GM23338 (cell line): ENCODE measurements around the gene PAK4. TPM values are rescaled to one million over a fixed set of nuclear protein-coding genes. Genes with fewer than 3 reads are reported as not detected.

Source experiments
- ATAC-seq: fragments of 200-7000 bp; cut with Tn5 transposase; 3 replicates; pipeline ENCODE4 v1.9.1; 2020
- DNase-seq: peaks from one replicate; pipeline ENCODE4 v3.0.0-alpha.2; 2015; ENCODE audit warnings: low spot score
- H2AFZ ChIP-seq: fragments of 200-600 bp; sonication (generic); 2 replicates; pipeline ENCODE4 v1.8.0; 2016; ENCODE audit warnings: antibody characterized with exemption, mild to moderate bottlenecking, moderate library complexity
- H3F3A ChIP-seq: fragments of 200-600 bp; sonication (generic); replicated peaks from 2 replicates; pipeline ENCODE4 v1.8.0; 2017; ENCODE audit warnings: antibody characterized with exemption, mixed run types, low read depth
- H3K27ac ChIP-seq: fragments of 200-600 bp; sonication (generic); 2 replicates; pipeline ENCODE4 v1.6.1; 2016; ENCODE audit warnings: low read depth
- H3K27me3 ChIP-seq: fragments of 200-600 bp; sonication (generic); 2 replicates; pipeline ENCODE4 v1.8.0; 2016; ENCODE audit warnings: mild to moderate bottlenecking, mixed run types, moderate library complexity; ENCODE audit not compliant: insufficient read depth
- H3K36me3 ChIP-seq: fragments of 200-600 bp; sonication (generic); 2 replicates; pipeline ENCODE4 v1.8.0; 2016; ENCODE audit warnings: mild to moderate bottlenecking; ENCODE audit not compliant: insufficient read depth
- H3K4me1 ChIP-seq: fragments of 200-600 bp; sonication (generic); 2 replicates; pipeline ENCODE4 v1.8.0; 2016; ENCODE audit warnings: mild to moderate bottlenecking, moderate library complexity; ENCODE audit not compliant: insufficient read depth
- H3K4me2 ChIP-seq: fragments of 200-600 bp; sonication (generic); 2 replicates; pipeline ENCODE4 v1.7.1; 2017; ENCODE audit warnings: mixed run types
- H3K4me3 ChIP-seq: fragments of 200-600 bp; sonication (generic); 2 replicates; pipeline ENCODE4 v1.6.1; 2016; ENCODE audit warnings: mixed run types
- H3K79me2 ChIP-seq: fragments of 200-600 bp; sonication (generic); replicated peaks from 2 replicates; pipeline ENCODE4 v1.8.0; 2017; ENCODE audit warnings: mild to moderate bottlenecking; ENCODE audit not compliant: insufficient read depth
- H3K9me2 ChIP-seq: fragments of 200-600 bp; sonication (generic); 2 replicates; pipeline ENCODE4 v1.8.0; 2017; ENCODE audit not compliant: insufficient read depth
- H4K20me1 ChIP-seq: fragments of 200-600 bp; sonication (generic); replicated peaks from 2 replicates; pipeline ENCODE4 v1.8.0; 2017; ENCODE audit warnings: mild to moderate bottlenecking; ENCODE audit not compliant: insufficient read depth
- H3K27ac Mint-ChIP-seq: 2 replicates; pipeline ENCODE4 v1.8.0; 2020; ENCODE audit warnings: inconsistent platforms, mild to moderate bottlenecking, moderate library complexity, mixed read lengths
- H3K27me3 Mint-ChIP-seq: 3 replicates; pipeline ENCODE4 v1.8.0; 2022; ENCODE audit warnings: low read depth, mild to moderate bottlenecking, moderate library complexity, mixed read lengths, inconsistent platforms; ENCODE audit not compliant: insufficient read depth, poor library complexity
- H3K36me3 Mint-ChIP-seq: 3 replicates; pipeline ENCODE4 v1.8.0; 2021; ENCODE audit warnings: low read depth, mild to moderate bottlenecking, inconsistent platforms, moderate library complexity, mixed read lengths
- H3K4me1 Mint-ChIP-seq: 3 replicates; pipeline ENCODE4 v1.8.0; 2020; ENCODE audit warnings: mild to moderate bottlenecking, inconsistent platforms, mixed read lengths
- H3K4me3 Mint-ChIP-seq: 3 replicates; pipeline ENCODE4 v1.8.0; 2021; ENCODE audit warnings: moderate library complexity, mild to moderate bottlenecking, inconsistent platforms, mixed read lengths
- H3K9me3 Mint-ChIP-seq: 3 replicates; pipeline ENCODE4 v1.8.0; 2020; ENCODE audit warnings: moderate library complexity, mild to moderate bottlenecking, inconsistent platforms, mixed read lengths
- CREB1 ChIP-seq: fragments of 250-450 bp; sonication (Bioruptor Pico); IDR thresholded peaks from 2 replicates; pipeline ENCODE4 v1.5.0; 2020; ENCODE audit warnings: low read depth, mild to moderate bottlenecking, moderate library complexity
- CTCF ChIP-seq, 2 experiments: fragments of 200-600 bp in 1 of 2; sonication (generic) in 1 of 2; conservative IDR thresholded peaks; 2 replicates each; pipeline versions ENCODE4 v1.5.1 to v1.6.1; 2016 to 2017; ENCODE audit warnings: antibody characterized with exemption in 2 of 2, low read depth in 2 of 2, mild to moderate bottlenecking in 2 of 2, moderate library complexity in 1 of 2
- EZH2 ChIP-seq: fragments of 200-600 bp; sonication (generic); IDR thresholded peaks from one replicate; pipeline ENCODE4 v1.8.0; 2017; ENCODE audit warnings: antibody characterized with exemption, mild to moderate bottlenecking, low read depth; ENCODE audit not compliant: unreplicated experiment
- NANOG ChIP-seq: IDR thresholded peaks from 2 replicates; pipeline ENCODE4 v1.6.1; 2016; ENCODE audit warnings: antibody characterized with exemption, borderline replicate concordance
- POLR2AphosphoS5 ChIP-seq: IDR thresholded peaks from 2 replicates; pipeline ENCODE4 v1.6.1; 2016; ENCODE audit warnings: antibody characterized with exemption, low read depth
- ZNF331 ChIP-seq: fragments of 250-450 bp; sonication (Bioruptor Pico); IDR thresholded peaks from 2 replicates; pipeline ENCODE4 v1.5.0; 2020; ENCODE audit warnings: low read depth, mild to moderate bottlenecking, moderate library complexity
- ZNF462 ChIP-seq: fragments of 250-450 bp; sonication (Bioruptor Pico); IDR thresholded peaks from 2 replicates; pipeline ENCODE4 v1.5.0; 2020; ENCODE audit warnings: mild to moderate bottlenecking, moderate library complexity
- polyA plus RNA-seq: library from polyadenylated mRNA; unstranded; fragments of >200 nt; fragmentation: Nextera tagmentation; extraction: Ambion mirVana; gene quantifications from 2 replicates; pipeline ENCODE4 v1.2.1, GENCODE V29; 2016
- total RNA-seq: library from RNA; depleted of rRNA; stranded (reverse); fragments of >200 nt; shearing (Covaris generic); gene quantifications from 2 replicates; pipeline ENCODE4 v1.2.3, GENCODE V29; 2014

The PAK4 gene
- total and polyA plus RNA-seq, 2 experiments from 2014 or later, result 28.7 to 35.4 TPM

DNA sequence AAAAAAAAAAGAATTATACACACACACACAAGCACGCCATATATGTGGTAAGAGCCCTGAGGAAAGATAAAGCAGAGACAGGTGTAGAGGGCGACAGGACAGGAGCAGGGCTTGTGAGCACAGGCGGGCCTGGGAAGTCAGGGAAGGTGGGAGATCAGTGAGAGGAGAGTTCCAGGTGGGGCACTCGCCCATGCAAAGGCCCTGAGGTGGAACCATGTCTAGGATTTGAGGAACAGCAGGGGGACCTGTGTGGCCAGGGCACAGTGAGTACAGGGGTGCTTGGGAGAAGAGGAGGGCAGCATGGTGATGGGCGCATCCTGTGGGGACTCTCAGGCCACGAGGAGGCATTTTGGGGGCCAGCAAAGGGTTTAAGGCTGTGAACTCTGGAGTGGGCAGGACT lies 38.7 kb downstream of the PAK4 start (continued):
- no peak for TF ChIP-seq ZNF462 (CRISPR knock-in tag)
- TF ChIP-seq NANOG, result no peak

DNA sequence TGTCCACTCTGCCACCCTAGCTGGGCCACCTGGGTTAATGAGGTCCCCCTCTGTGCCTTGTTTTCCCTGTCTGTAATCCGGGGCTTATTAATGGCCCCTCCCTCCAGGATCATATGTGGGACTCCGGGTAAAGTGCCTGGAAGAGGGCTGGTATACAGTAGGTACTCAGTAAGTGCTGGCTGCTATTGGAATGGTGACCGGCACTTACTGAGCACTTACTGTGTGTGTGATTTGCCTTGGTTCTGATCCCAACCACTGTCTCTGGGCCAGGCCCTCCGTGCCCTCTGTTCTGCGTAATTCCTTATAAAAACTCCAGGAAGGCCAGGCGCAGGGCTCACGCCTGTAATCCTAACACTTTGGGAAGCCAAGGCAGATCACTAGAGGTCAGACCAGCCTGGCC lies 40.3 kb downstream of the PAK4 start:
- DNase-seq (no peak), ATAC-seq (no peak)
- H3K4me3 Mint-ChIP-seq, result no peak overlapping the region
- H3K27me3 Mint-ChIP-seq, result peaks cover 9% of the 10 kb centered on the region
- H2AFZ ChIP-seq, result no peak overlapping the region
- TF ChIP-seq ZNF462 (CRISPR knock-in tag) (no peak), CTCF (conservative IDR thresholded peaks at IDR 0.05; ENCODE audit: low read depth in 2 of 2) (no peak), EZH2 (no peak), POLR2AphosphoS5 (no peak), ZNF331 (CRISPR knock-in tag) (no peak), CREB1 (CRISPR knock-in tag) (no peak)
- no peaks in the 10 kb centered on the region for H3K9me3 Mint-ChIP-seq
- H3K27ac Mint-ChIP-seq, result no peak overlapping the region
- H3K36me3 ChIP-seq, result no peaks in the 10 kb centered on the region
- H3K4me1 Mint-ChIP-seq, result peaks cover 26% of the 10 kb centered on the region
- H3K79me2 ChIP-seq, result peaks cover 19% of the 10 kb centered on the region
- no peaks in the 10 kb centered on the region for H3F3A ChIP-seq
- peaks cover 12% of the 10 kb centered on the region for H4K20me1 ChIP-seq
- H3K4me1 ChIP-seq, result peaks cover 12% of the 10 kb centered on the region; the same call in 1 of the 2 replicates
- H3K4me3 ChIP-seq, result no peak overlapping the region
- no peak overlapping the region for H3K27ac ChIP-seq
- peaks cover 5% of the 10 kb centered on the region; the same call in 1 of the 3 replicates for H3K36me3 Mint-ChIP-seq
- H3K9me2 ChIP-seq, result no peaks in the 10 kb centered on the region
- H3K4me2 ChIP-seq, result no peak overlapping the region
- no peaks in the 10 kb centered on the region for H3K27me3 ChIP-seq
